GM19438 (cell line): ENCODE measurements around the gene SFXN5.

Source experiments
- ATAC-seq: cut with Tn5 transposase; IDR thresholded peaks from one replicate; pipeline ENCODE4 v1.9.1; 2021; ENCODE audit warnings: low read depth; ENCODE audit not compliant: unreplicated experiment

SFXN5 gene

GRCh38 chr2:72998724-72999123, 72.8 kb downstream of the SFXN5 start:
- ATAC-seq: no peak

GRCh38 chr2:72998234-72998651, 73.3 kb downstream of the SFXN5 start:
- no peak for ATAC-seq

- ATAC-seq: no peak
Observed at GRCh38 chr2:72996117-72996502, 75.4 kb downstream of the SFXN5 start.

- ATAC-seq: no peak
Observed at GRCh38 chr2:72995430-72996116, 75.9 kb downstream of the SFXN5 start.

- no peak for ATAC-seq
Observed at GRCh38 chr2:72994991-72995380, 76.5 kb downstream of the SFXN5 start.

GRCh38 chr2:72994282-72994990, 77.1 kb downstream of the SFXN5 start:
- ATAC-seq: no peak

- ATAC-seq: no peak
Observed at GRCh38 chr2:72993933-72994280, 77.6 kb downstream of the SFXN5 start.

GRCh38 chr2:72993147-72993932, 78.2 kb downstream of the SFXN5 start:
- no peak for ATAC-seq

GRCh38 chr2:72992734-72993102, 78.8 kb downstream of the SFXN5 start:
- no peak for ATAC-seq

GRCh38 chr2:72991980-72992733, 79.4 kb downstream of the SFXN5 start:
- ATAC-seq: no peak

- ATAC-seq: no peak
Observed at GRCh38 chr2:72991439-72991725, 80.1 kb downstream of the SFXN5 start.

GRCh38 chr2:72990695-72991438, 80.6 kb downstream of the SFXN5 start:
- no peak for ATAC-seq

GRCh38 chr2:72989770-72990556, 81.5 kb downstream of the SFXN5 start:
- ATAC-seq: no peak

- no peak for ATAC-seq
Observed at GRCh38 chr2:72988726-72989273, 82.7 kb downstream of the SFXN5 start.

GRCh38 chr2:72988041-72988440, 83.5 kb downstream of the SFXN5 start:
- ATAC-seq: no peak

GRCh38 chr2:72985891-72986683, 85.4 kb downstream of the SFXN5 start:
- no peak for ATAC-seq

GRCh38 chr2:72985136-72985535, 86.4 kb downstream of the SFXN5 start:
- ATAC-seq: no peak

GRCh38 chr2:72984172-72984671, 87.3 kb downstream of the SFXN5 start:
- no peak for ATAC-seq
